A673 (cell line): Measurements from ENCODE around the gene PIMREG. TPM values are rescaled to one million over a fixed set of nuclear protein-coding genes. Genes with fewer than 3 reads are reported as not detected.

Experiments
- BruUV-seq: library from RNA; stranded (reverse); fragments of 400-500 nt; replicated peaks from 2 replicates; lab custom pipeline; 2021; lab: Mats Ljungman, UMichigan
- CTCF ChIA-PET: fragments of 300-600 bp; sonication (Branson Sonifier 250); formaldehyde crosslinking; loops from one replicate; lab custom pipeline; 2022; ENCODE audit warnings: antibody characterized with exemption; lab: Charles Lee
- POLR2A ChIA-PET: fragments of 300-600 bp; sonication (Branson Sonifier 250); formaldehyde crosslinking; loops from one replicate; lab custom pipeline; 2022; ENCODE audit warnings: antibody characterized with exemption; ENCODE audit not compliant: low non-redundant PET; lab: Charles Lee
- DNase-seq: peaks from one replicate; pipeline ENCODE4 v3.0.0-alpha.2; 2015; ENCODE audit warnings: low spot score
- H3K27ac ChIP-seq: fragments of 200-600 bp; sonication (generic); 2 replicates; pipeline ENCODE4 v1.5.1; 2016; ENCODE audit warnings: mixed run types, low read depth, mild to moderate bottlenecking, mixed read lengths, antibody characterized with exemption, low read length; ENCODE audit not compliant: poor library complexity, severe bottlenecking
- H3K27me3 ChIP-seq: fragments of 200-600 bp; sonication (generic); replicated peaks from 2 replicates; pipeline ENCODE4 v1.6.1; 2017; ENCODE audit warnings: mixed run types, low read depth, mild to moderate bottlenecking, mixed read lengths, antibody characterized with exemption, low read length; ENCODE audit not compliant: insufficient read depth, poor library complexity
- H3K36me3 ChIP-seq: fragments of 200-600 bp; sonication (generic); 2 replicates; pipeline ENCODE4 v1.6.1; 2016; ENCODE audit warnings: mixed run types, mild to moderate bottlenecking, mixed read lengths, antibody characterized with exemption, low read length; ENCODE audit not compliant: insufficient read depth, poor library complexity, severe bottlenecking
- H3K4me1 ChIP-seq: fragments of 200-600 bp; sonication (generic); 2 replicates; pipeline ENCODE4 v1.6.1; 2017; ENCODE audit warnings: mixed run types, mild to moderate bottlenecking, mixed read lengths, antibody characterized with exemption, low read length; ENCODE audit not compliant: insufficient read depth, poor library complexity, severe bottlenecking
- H3K4me3 ChIP-seq: fragments of 200-600 bp; sonication (generic); 2 replicates; pipeline ENCODE4 v1.5.1; 2016; ENCODE audit warnings: low read depth, mixed run types, mild to moderate bottlenecking, mixed read lengths, low read length; ENCODE audit not compliant: poor library complexity, severe bottlenecking
- H3K9me3 ChIP-seq: fragments of 200-600 bp; sonication (generic); 2 replicates; pipeline ENCODE4 v1.6.1; 2016; ENCODE audit warnings: mixed run types, low read depth, mild to moderate bottlenecking, mixed read lengths, antibody characterized with exemption, low read length; ENCODE audit not compliant: poor library complexity, severe bottlenecking
- EZH2 ChIP-seq: fragments of 200-600 bp; sonication (generic); IDR thresholded peaks from 2 replicates; pipeline ENCODE4 v1.6.1; 2017; ENCODE audit warnings: borderline replicate concordance, low read depth, mild to moderate bottlenecking, mixed read lengths, antibody characterized with exemption, low read length; ENCODE audit not compliant: poor library complexity, severe bottlenecking
- intact Hi-C: fragments of 100-400 bp; cut with micrococcal nuclease; formaldehyde crosslinking; loops from one replicate; pipeline ENCODE4 v1.10.0; 2022; ENCODE audit not compliant: unreplicated experiment
- total RNA-seq: library from RNA; stranded (reverse); gene quantifications from 2 replicates; pipeline ENCODE4 v1.2.3, GENCODE V29; 2021
- TF ChIP-seq, protein P1 (sequence below): fragments of 300-800, 200-600 bp; sonication (generic); conservative IDR thresholded peaks from 2 replicates; pipeline ENCODE4 v1.5.1; 2017; ENCODE audit warnings: low read depth, mild to moderate bottlenecking, antibody characterized with exemption, low read length, moderate library complexity, mixed read lengths

Gene PIMREG
- total RNA-seq, 1 experiment from 2014 or later: 90.5 TPM

DNA sequence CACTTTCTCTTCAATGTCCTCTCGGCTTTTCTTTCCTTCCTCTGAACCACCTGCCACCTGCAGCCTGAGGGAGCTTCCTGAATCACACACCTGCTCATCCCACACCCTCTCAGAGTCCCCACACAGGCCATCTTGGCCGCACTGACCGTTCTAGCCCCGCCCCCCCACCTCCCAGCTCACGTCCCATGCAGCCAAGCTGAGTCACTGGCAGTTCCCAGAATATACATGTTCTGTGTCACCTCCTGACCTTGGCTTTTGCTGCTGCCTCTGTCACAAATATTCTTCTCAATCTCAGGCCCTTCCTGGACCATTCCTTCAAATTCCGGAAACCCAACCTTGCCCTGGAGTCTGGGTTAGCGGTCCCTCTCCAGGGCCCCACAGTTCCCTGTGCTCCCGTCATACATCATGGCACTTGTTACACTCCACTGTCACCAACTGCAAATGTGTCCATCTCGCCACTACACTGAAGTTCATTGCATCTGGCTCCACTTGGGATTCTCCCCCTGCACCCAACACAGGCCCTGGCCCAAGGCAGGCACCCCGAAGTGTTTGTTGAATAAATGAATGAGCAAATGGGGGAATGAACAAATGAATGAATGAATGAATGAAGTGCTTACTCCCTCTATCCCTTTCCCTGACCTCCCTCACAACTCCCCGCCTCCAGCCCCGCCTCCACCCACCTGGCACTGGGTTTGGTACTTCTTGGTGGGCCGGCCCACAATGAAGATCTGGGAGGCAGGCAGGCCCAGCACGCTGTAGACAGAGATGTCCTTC lies 12.8 kb downstream of the PIMREG start:
- ChIA-PET CTCF (no interaction called here), POLR2A (no interaction called here)
- Histone ChIP-seq H3K4me3 (no peak overlapping the region), H3K4me1 (no peaks in the 10 kb centered on the region), H3K36me3 (no peaks in the 10 kb centered on the region), H3K9me3 (no peaks in the 10 kb centered on the region), H3K27me3 (no peaks in the 10 kb centered on the region), H3K27ac (no peak overlapping the region)
- TF ChIP-seq EZH2: no peak
- TF ChIP-seq, protein P1, sequence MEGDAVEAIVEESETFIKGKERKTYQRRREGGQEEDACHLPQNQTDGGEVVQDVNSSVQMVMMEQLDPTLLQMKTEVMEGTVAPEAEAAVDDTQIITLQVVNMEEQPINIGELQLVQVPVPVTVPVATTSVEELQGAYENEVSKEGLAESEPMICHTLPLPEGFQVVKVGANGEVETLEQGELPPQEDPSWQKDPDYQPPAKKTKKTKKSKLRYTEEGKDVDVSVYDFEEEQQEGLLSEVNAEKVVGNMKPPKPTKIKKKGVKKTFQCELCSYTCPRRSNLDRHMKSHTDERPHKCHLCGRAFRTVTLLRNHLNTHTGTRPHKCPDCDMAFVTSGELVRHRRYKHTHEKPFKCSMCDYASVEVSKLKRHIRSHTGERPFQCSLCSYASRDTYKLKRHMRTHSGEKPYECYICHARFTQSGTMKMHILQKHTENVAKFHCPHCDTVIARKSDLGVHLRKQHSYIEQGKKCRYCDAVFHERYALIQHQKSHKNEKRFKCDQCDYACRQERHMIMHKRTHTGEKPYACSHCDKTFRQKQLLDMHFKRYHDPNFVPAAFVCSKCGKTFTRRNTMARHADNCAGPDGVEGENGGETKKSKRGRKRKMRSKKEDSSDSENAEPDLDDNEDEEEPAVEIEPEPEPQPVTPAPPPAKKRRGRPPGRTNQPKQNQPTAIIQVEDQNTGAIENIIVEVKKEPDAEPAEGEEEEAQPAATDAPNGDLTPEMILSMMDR: no peak
- BruUV-seq: no TSS peak
- intact Hi-C loops: no loop called here
- no peak for DNase-seq

DNA sequence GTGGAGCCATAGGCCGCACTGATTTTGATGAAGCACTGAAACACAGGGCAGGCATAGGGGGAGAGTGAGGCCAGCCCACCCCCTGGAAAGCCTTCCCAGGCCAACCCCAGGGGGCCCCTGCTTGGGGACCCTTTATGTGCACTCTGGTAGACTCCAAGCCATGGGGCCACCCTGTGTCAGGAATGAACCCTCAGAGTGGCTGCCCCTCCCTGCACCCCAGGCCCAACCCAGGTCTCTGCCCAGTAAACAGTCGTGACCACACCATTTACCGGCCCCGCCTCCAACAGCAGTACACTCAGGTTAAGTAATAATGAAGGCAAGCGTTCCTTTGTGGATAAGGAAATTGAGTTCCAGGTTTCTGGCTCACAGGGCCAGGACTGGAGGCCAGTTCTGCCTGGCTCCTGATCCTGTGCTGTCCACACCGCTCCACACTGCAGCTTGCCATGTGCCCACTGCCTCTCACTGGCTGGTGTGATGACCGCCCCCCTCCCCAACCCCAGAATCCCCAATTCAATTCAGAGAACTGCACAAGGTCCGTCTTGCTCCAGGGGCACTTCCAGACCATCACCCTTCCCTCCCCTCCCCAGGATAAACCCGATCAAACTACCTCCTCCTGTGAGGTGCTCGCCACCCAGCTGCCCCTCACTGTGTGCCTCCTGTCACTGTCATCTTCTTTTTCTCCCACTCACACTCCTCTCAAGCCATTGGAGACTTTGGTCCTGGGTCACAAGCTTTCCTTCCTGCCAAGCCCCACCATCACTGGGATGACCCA lies 13.6 kb downstream of the PIMREG start:
- Histone ChIP-seq H3K27me3 (no peaks in the 10 kb centered on the region), H3K9me3 (no peaks in the 10 kb centered on the region), H3K4me3 (no peak overlapping the region), H3K4me1 (no peaks in the 10 kb centered on the region), H3K27ac (no peak overlapping the region), H3K36me3 (no peaks in the 10 kb centered on the region)
- ChIA-PET CTCF (no interaction called here), POLR2A (no interaction called here)
- no TSS peak for BruUV-seq
- no peak for DNase-seq
- TF ChIP-seq, protein P1: no peak
- TF ChIP-seq EZH2: no peak
- intact Hi-C loops: no loop called here

DNA sequence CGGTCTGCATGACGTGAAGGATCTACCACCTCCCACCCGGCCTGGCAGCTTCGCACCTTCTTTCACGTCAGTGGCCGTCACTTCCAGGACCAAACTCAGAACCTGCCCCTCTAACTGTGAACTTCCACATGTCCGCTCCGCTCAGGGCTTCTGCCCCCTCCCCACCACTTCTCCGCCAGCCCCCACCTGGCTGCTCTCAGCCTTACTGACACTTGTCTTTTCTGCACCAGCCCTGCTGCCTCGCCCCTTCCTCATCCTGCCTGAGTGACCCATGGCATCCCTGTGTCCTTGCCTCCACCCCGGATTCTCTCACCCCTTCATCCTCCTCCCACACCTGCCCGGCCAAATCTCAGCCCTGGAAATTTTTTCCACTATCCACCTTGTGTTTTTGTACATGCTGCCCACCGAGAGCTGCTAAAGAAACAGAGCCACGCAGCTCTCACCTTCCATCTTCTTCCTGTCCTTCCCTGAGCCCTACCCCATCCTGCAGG lies 14.2 kb downstream of the PIMREG start:
- CTCF ChIA-PET: no interaction called here

More for the DNA sequence above, 14.2 kb downstream of the PIMREG start:
- Histone ChIP-seq H3K4me1 (no peaks in the 10 kb centered on the region), H3K27me3 (no peaks in the 10 kb centered on the region), H3K9me3 (no peaks in the 10 kb centered on the region), H3K27ac (no peak overlapping the region), H3K4me3 (no peak overlapping the region), H3K36me3 (no peaks in the 10 kb centered on the region)
- POLR2A ChIA-PET: no interaction called here
- TF ChIP-seq, protein P1: no peak
- TF ChIP-seq EZH2: no peak
- intact Hi-C loops: no loop called here
- BruUV-seq: no TSS peak
- DNase-seq: no peak
